Erythroblast (primary cell): ENCODE measurements around the gene CD81.

Source experiments
- GATA1 ChIP-seq: IDR thresholded peaks from 2 replicates; pipeline ENCODE4 v1.6.1; 2011; ENCODE audit warnings: low read depth, mild to moderate bottlenecking, control low read depth, low read length, moderate library complexity
- POLR2A ChIP-seq: IDR thresholded peaks from 2 replicates; pipeline ENCODE4 v1.6.1; 2011; ENCODE audit warnings: mild to moderate bottlenecking, low read length

- TF ChIP-seq POLR2A (no peak), GATA1 (no peak)
Observed at GRCh38 chr11:2425506-2425905, 48.4 kb downstream of the CD81 start.
